HepG2 (cell line): ENCODE data around the gene NEK7. TPM values are rescaled to one million over a fixed set of nuclear protein-coding genes. Genes with fewer than 3 reads are reported as not detected.
A peak's percentile ranks its signal among the peaks of the same experiment; 100 is the strongest.

Experiments
- ARID4A ChIP-seq: sonication (generic); formaldehyde crosslinking; IDR thresholded peaks from 2 replicates; pipeline ENCODE4 v1.5.0; 2020; ENCODE audit warnings: mild to moderate bottlenecking, missing genetic modification reagents, borderline replicate concordance
- BCL6 ChIP-seq: IDR thresholded peaks from 2 replicates; pipeline ENCODE4 v1.6.1; 2016; ENCODE audit warnings: missing genetic modification reagents, missing compliant biosample characterization
- CEBPB ChIP-seq: IDR thresholded peaks from 2 replicates; pipeline ENCODE4 v1.6.1; 2011; ENCODE audit warnings: low read depth, low read length, improper control_type of control experiment, borderline replicate concordance
- DNMT1 ChIP-seq: sonication (generic); formaldehyde crosslinking; IDR thresholded peaks from 2 replicates; pipeline ENCODE4 v1.5.1; 2020; ENCODE audit warnings: mild to moderate bottlenecking, missing genetic modification reagents
- ELF4 ChIP-seq: sonication (generic); formaldehyde crosslinking; IDR thresholded peaks from 2 replicates; pipeline ENCODE4 v1.5.0; 2020; ENCODE audit warnings: missing genetic modification reagents, mild to moderate bottlenecking, moderate library complexity, borderline replicate concordance
- GZF1 ChIP-seq: sonication (generic); formaldehyde crosslinking; IDR thresholded peaks from 2 replicates; pipeline ENCODE4 v1.5.1; 2020; ENCODE audit warnings: mild to moderate bottlenecking, missing genetic modification reagents
- HIVEP1 ChIP-seq: sonication (generic); formaldehyde crosslinking; IDR thresholded peaks from 2 replicates; pipeline ENCODE4 v1.4.0; 2020; ENCODE audit warnings: mild to moderate bottlenecking, missing genetic modification reagents
- SMC3 ChIP-seq: IDR thresholded peaks from 2 replicates; pipeline ENCODE4 v1.6.1; 2011; ENCODE audit warnings: low read length, improper control_type of control experiment
- UBTF ChIP-seq: sonication (generic); formaldehyde crosslinking; IDR thresholded peaks from 2 replicates; pipeline ENCODE4 v1.4.0; 2020; ENCODE audit warnings: mild to moderate bottlenecking, missing genetic modification reagents
- ZBTB44 ChIP-seq: sonication (generic); formaldehyde crosslinking; IDR thresholded peaks from 2 replicates; pipeline ENCODE4 v1.4.0; 2020; ENCODE audit warnings: missing genetic modification reagents
- ZNF230 ChIP-seq: sonication (generic); formaldehyde crosslinking; IDR thresholded peaks from 2 replicates; pipeline ENCODE4 v1.4.0; 2020; ENCODE audit warnings: mild to moderate bottlenecking, missing genetic modification reagents
- ZNF282 ChIP-seq: fragments of 450-650 bp; IDR thresholded peaks from 2 replicates; pipeline ENCODE4 v1.6.1; 2018; ENCODE audit not compliant: partially characterized antibody
- ZNF317 ChIP-seq: sonication (generic); formaldehyde crosslinking; IDR thresholded peaks from 2 replicates; pipeline ENCODE4 v1.5.0; 2020; ENCODE audit warnings: mild to moderate bottlenecking, missing genetic modification reagents
- ZNF530 ChIP-seq: sonication (generic); formaldehyde crosslinking; IDR thresholded peaks from 2 replicates; pipeline ENCODE4 v1.5.0; 2020; ENCODE audit warnings: low read depth, mild to moderate bottlenecking, missing genetic modification reagents
- ZNF572 ChIP-seq: sonication (generic); formaldehyde crosslinking; IDR thresholded peaks from 2 replicates; pipeline ENCODE4 v1.5.1; 2020; ENCODE audit warnings: mild to moderate bottlenecking, missing genetic modification reagents
- ZNF709 ChIP-seq: sonication (generic); formaldehyde crosslinking; IDR thresholded peaks from 2 replicates; pipeline ENCODE4 v1.5.0; 2020; ENCODE audit warnings: mild to moderate bottlenecking, missing genetic modification reagents
- polyA plus RNA-seq, 8 experiments: library from polyadenylated mRNA; depleted of rRNA in 3 of 8; stranded (reverse) in 7 of 8; unstranded in 1 of 8; fragments of >200 nt; fragmentation: Illumina TruSeq in 4 of 8; extraction: Trizol in 4 of 8; gene quantifications; 2 replicates each; pipeline versions ENCODE4 v1.2.1 to v1.2.3, GENCODE V29; 2011 to 2016; ENCODE audit warnings: low read depth in 4 of 8, missing spikeins in 1 of 8, mixed read lengths in 1 of 8; ENCODE audit not compliant: insufficient read depth in 1 of 8
- total RNA-seq, 5 experiments: library from RNA; depleted of rRNA; stranded (reverse); fragments of >200 nt; fragmentation: Illumina TruSeq; extraction: Trizol; gene quantifications; 2 replicates each; pipeline ENCODE4 v1.2.3, GENCODE V29; 2016; ENCODE audit warnings: low read depth in 1 of 5
- TF ChIP-seq, protein P1 (sequence below): sonication (generic); formaldehyde crosslinking; IDR thresholded peaks from 2 replicates; pipeline ENCODE4 v1.5.1; 2020; ENCODE audit warnings: missing genetic modification reagents, mild to moderate bottlenecking, borderline replicate concordance

NEK7 gene
- total and polyA plus RNA-seq, 2 of the 13 experiments (the other 11 are each of a cell fraction or from before 2014, with no cell fraction given): 18.1 to 19.2 TPM

- TF ChIP-seq ARID4A (peak; percentile 60; the same call in 1 of the 2 replicates), UBTF (CRISPR knock-in tag) (peak; percentile 60), ZNF317 (CRISPR knock-in tag) (no peak), ZBTB44 (CRISPR knock-in tag) (no peak), SMC3 (no peak), ELF4 (CRISPR knock-in tag) (no peak), ZNF282 (no peak), ZNF572 (CRISPR knock-in tag) (no peak), CEBPB (no peak), HIVEP1 (CRISPR knock-in tag) (no peak), ZNF530 (CRISPR knock-in tag) (no peak), ZNF230 (CRISPR knock-in tag) (no peak), BCL6 (CRISPR knock-in tag) (peak; percentile 47; the same call in 1 of the 2 replicates), DNMT1 (no peak), GZF1 (CRISPR knock-in tag) (0 out of 2 replicates have a peak, but pooled peaks have one; percentile 43), ZNF709 (CRISPR knock-in tag) (0 out of 2 replicates have a peak, but pooled peaks have one; percentile 45)
- TF ChIP-seq, protein P1, sequence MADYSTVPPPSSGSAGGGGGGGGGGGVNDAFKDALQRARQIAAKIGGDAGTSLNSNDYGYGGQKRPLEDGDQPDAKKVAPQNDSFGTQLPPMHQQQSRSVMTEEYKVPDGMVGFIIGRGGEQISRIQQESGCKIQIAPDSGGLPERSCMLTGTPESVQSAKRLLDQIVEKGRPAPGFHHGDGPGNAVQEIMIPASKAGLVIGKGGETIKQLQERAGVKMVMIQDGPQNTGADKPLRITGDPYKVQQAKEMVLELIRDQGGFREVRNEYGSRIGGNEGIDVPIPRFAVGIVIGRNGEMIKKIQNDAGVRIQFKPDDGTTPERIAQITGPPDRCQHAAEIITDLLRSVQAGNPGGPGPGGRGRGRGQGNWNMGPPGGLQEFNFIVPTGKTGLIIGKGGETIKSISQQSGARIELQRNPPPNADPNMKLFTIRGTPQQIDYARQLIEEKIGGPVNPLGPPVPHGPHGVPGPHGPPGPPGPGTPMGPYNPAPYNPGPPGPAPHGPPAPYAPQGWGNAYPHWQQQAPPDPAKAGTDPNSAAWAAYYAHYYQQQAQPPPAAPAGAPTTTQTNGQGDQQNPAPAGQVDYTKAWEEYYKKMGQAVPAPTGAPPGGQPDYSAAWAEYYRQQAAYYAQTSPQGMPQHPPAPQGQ (CRISPR knock-in tag): no peak
Measured at GRCh38 chr1:198158735-198159589, 2.2 kb downstream of the NEK7 start (continued).
